GM21825 (cell line): ENCODE measurements around the gene HOOK1.
"Not testable (repeated sequence)": the region's sequence is repeated elsewhere in the genome, so short reads cannot be mapped to it uniquely, and the experiment has no call there.

Experiments
- ATAC-seq: cut with Tn5 transposase; IDR thresholded peaks from one replicate; pipeline ENCODE4 v1.9.1; 2021; ENCODE audit warnings: mild to moderate bottlenecking, moderate library complexity; ENCODE audit not compliant: unreplicated experiment

The HOOK1 gene

GRCh38 chr1:59880735-59881134 is 66.0 kb downstream of the HOOK1 start:
- no peak for ATAC-seq

GRCh38 chr1:59885160-59885832 is 70.5 kb downstream of the HOOK1 start:
- no peak for ATAC-seq

GRCh38 chr1:59892841-59893811 is 78.4 kb downstream of the HOOK1 start:
- ATAC-seq = no peak

DNA sequence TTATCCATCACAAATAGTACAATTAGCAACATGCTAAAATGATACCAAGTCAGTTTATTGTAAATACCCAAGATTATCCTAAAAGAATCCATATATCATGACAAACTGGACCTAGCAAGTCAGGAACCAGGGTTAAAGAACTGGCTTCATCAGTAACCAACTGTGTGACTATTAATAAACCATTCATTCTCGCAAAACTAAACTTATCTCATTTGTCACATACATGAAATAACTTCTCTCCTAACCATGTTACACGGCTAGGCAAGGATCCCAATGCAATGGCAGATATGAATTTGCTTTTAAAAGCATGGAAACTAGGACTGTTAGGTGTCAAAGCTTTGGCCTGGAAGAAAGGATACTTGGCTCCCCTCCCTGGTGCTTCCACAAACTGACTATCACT is 82.4 kb downstream of the HOOK1 start:
- ATAC-seq = no peak

DNA sequence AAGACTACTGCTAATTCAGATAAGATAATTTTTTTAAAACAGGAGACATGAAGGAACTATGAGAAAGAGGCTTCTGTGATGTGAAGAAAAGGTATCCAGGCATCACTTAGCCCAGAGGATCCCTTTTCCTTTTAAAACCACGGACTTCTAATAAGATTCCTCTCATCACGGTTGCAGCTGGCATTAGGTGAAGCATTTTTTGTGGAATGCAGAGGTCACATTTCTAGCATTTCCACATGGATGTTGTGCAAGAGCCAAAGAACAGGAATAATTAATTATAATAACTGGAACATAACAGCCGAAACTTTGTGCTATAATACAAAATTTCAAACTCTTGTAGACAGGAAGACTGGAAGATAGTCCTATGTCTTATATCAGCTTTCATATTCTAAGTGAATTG is 84.2 kb downstream of the HOOK1 start:
- ATAC-seq = no peak

GRCh38 chr1:59900640-59901039 is 85.9 kb downstream of the HOOK1 start:
- no peak for ATAC-seq

DNA sequence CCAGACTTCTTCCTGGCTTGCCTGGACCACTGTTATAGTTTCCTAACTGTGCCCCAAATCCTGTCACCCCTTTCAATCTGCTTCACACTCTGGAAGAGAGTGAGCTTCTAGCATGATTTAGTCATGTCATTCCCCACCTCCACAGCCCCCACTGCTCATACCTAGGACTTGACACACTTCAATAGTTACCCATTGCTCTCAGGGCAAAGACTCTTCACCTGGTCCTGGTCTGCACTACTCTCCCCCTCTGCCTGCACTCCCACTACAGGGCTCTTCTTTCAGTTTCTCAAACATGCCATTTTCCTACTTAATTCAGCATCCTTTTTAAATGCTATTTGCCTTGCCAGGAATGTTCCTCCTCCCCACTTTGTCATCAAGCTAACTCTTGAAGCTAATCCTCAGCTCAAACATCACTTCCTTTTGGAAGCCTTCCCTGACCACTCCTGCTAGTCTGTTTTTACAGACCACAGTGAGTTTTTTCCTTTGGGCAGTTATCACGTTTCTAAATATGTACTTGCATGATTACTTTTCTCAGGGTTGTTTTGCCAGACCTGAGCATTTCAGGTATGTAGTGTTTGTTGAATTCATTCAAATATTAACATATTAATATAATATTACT is 87.1 kb downstream of the HOOK1 start:
- no peak for ATAC-seq

GRCh38 chr1:59903141-59903754 is 88.5 kb downstream of the HOOK1 start:
- peak; percentile 73 for ATAC-seq

DNA sequence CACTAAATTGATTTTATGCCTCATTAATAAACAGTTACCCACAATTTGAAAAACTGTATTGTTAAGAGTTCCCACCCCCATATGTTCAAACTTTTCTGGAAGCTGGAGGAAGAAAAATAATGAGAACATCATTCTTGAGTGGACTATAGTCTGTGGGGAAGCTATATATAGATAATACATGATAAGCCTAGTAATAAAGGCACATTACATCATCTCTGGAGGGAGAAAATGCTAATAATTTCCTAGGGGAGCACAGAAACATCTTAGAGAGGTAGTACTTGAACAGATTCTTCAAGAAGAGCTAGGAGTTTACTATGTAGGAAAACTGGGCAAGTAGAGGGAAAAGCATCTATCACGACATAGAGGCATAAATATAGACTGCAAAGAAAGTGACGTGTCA is 92.2 kb downstream of the HOOK1 start:
- ATAC-seq = no peak

- ATAC-seq = no peak
Observed at GRCh38 chr1:59908084-59908483, 93.3 kb downstream of the HOOK1 start.

- ATAC-seq = no peak
Observed at GRCh38 chr1:59908682-59909081, 93.9 kb downstream of the HOOK1 start.

- ATAC-seq = not testable (repeated sequence)
Observed at GRCh38 chr1:59914791-59915286, 100.1 kb downstream of the HOOK1 start.

DNA sequence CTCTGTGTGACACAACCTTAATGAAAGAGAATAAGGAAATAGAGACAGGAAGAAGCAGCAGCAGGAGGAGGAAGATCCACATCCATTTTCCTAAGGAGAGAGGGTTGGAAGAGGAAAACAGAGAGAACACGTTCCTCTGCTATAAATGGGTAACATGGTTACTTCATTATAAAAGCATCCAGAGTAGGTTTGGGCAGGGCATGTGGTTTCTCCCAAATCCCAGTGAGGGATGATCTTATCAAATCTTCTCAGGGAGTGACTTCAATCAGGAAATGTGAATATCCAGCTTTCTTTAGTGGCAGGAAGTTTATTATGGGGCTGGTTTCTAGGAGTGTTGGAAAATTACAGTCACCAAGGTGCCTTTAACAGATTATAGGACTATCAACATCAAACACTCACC is 100.8 kb downstream of the HOOK1 start:
- no peak for ATAC-seq

DNA sequence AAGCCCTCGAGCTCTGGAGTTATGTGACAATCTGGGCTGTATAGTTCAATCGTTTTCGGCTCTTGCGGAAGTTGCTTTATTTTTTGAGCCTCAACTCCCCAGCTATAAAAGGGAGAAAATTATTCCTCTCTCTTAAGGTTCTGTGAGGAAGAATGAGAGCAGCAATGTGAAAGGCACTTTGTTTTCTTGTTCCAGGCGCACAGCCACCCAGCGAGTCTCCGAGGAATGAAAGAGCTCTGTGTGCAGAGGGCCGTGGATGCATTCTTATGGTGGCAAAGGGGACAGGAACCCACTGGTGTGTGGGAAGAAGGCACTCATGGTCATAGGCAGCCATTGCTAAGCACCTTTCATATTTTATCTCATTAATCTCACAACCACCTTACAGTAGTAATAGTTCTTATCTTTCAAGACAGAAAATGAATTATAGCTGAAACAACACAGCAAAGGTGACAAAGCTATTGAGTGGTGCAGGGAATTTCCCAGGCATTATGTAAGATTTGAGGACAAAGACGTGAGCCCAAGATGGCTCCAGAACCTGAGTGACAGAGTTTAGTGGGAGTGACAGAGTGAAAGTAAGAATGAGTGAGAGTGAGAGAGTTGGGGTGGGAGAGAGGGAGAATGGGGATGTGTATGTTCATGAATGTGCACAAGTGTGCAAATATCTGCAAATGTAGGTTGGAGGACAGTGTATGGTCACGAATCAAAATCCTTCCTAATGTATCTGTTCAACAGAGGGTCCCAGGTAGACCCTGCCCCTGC is 102.5 kb downstream of the HOOK1 start:
- ATAC-seq = no peak

- no peak for ATAC-seq
Observed at GRCh38 chr1:59917785-59918180, 103.0 kb downstream of the HOOK1 start.

DNA sequence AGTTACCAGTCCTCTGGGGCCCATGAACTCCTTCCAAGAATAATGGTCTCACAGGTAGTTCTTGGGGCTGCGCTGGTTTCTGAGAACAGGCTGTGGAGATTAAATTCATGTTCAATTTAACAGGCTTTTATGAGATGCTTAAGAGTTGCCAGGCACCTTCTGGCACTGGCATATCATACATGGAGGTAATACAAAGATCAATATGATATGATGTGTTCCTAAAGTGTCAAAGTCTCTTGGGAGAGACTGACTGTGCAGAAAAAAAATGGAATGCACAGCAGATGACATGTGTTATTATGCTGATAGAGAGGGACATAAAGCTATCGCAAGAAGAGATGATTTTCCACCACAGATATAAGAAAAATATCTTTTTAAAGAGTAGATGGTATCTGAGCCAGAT is 105.0 kb downstream of the HOOK1 start:
- no peak for ATAC-seq

DNA sequence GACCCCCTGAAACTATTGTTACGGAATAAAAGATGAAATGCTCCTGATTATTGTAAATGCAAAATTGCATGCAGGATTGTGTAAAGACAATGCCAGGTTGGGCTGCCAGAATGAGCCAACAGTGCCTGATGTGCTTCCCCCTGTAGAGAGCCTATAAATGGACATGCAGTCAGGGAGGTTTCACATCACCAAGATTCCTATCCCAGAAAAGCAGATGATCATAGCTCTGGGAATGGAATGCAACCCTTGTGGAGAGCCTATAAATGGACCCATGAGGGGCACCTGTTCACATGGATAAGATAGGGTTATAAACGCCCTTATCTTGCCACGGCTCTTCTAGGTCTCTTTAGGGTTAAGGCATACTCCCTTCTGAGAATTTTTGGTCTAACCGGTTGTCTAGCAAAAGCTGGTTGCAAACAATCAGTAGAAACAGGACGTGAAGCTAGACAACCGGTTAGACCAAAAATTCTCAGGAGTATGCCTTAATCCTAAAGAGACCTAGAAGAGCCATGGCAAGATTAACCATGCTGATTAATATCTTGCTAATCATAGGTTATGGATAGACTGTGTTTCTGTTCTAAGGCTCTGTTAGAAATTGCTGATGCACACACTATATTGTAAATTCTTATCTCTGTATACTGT is 106.6 kb downstream of the HOOK1 start:
- ATAC-seq = not testable (repeated sequence)

- ATAC-seq = no peak
Observed at GRCh38 chr1:59924653-59925052, 109.9 kb downstream of the HOOK1 start.
